Ectodermal cell (in vitro differentiated cells): Measurements from ENCODE around the gene ACACA.

Source experiments
- H3K27ac ChIP-seq: 2 replicates; pipeline ENCODE4 v1.7.0; 2013; ENCODE audit warnings: mild to moderate bottlenecking, low read depth, low read length; ENCODE audit not compliant: insufficient read depth, poor library complexity, severe bottlenecking
- H3K27me3 ChIP-seq: 2 replicates; pipeline ENCODE4 v1.7.0; 2013; ENCODE audit warnings: mild to moderate bottlenecking, low read length; ENCODE audit not compliant: insufficient read depth, control insufficient read depth, poor library complexity, severe bottlenecking
- H3K36me3 ChIP-seq: one replicate; pipeline ENCODE4 v1.7.0; 2013; ENCODE audit warnings: low read length; ENCODE audit not compliant: control insufficient read depth, insufficient read depth
- H3K4me1 ChIP-seq: one replicate; pipeline ENCODE4 v1.7.0; 2013; ENCODE audit warnings: low read length; ENCODE audit not compliant: control insufficient read depth, insufficient read depth
- H3K4me3 ChIP-seq: 2 replicates; pipeline ENCODE4 v1.7.0; 2013; ENCODE audit warnings: low read depth, low read length, control low read depth; ENCODE audit not compliant: insufficient read depth
- H3K9me3 ChIP-seq: 2 replicates; pipeline ENCODE4 v1.7.0; 2013; ENCODE audit warnings: mild to moderate bottlenecking, low read length, moderate library complexity; ENCODE audit not compliant: control insufficient read depth
- WGBS, 2 experiments: methylation state at CpG; one replicate each; pipeline ENCODE4 v1.1.7; 2013; ENCODE audit warnings: missing lambda C conversion rate in 2 of 2; 5-methylcytosine and 5-hydroxymethylcytosine counted together

Gene ACACA

DNA sequence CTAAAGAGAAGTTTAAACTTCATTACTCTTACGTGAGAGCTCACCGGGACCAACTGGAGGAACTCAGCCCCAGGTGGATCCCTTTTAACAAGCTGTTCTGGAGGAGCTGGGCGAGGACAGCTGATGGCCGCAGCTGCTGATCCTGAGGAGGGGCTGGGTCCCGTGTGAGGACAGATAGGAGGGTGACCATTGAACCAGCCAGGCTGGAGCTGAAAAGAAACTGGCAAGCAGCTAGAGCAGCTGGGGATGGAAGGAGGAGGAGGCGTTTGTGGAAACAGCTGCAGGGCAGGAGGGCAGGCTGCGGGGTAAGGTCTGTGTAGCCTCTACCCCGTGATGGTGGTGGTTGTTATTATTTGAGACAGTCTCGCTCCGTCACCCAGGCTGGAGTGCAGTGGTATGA, 338.4 kb downstream of the ACACA start:
- Histone ChIP-seq H3K36me3 (no peaks in the 10 kb centered on the region), H3K4me1 (peaks cover 9% of the 10 kb centered on the region), H3K27me3 (no peaks in the 10 kb centered on the region), H3K9me3 (no peaks in the 10 kb centered on the region), H3K27ac (no peak overlapping the region), H3K4me3 (no peak overlapping the region)
- 74 to 76% methylated on average over 10 of the region's 10 CpGs for WGBS, 2 experiments

DNA sequence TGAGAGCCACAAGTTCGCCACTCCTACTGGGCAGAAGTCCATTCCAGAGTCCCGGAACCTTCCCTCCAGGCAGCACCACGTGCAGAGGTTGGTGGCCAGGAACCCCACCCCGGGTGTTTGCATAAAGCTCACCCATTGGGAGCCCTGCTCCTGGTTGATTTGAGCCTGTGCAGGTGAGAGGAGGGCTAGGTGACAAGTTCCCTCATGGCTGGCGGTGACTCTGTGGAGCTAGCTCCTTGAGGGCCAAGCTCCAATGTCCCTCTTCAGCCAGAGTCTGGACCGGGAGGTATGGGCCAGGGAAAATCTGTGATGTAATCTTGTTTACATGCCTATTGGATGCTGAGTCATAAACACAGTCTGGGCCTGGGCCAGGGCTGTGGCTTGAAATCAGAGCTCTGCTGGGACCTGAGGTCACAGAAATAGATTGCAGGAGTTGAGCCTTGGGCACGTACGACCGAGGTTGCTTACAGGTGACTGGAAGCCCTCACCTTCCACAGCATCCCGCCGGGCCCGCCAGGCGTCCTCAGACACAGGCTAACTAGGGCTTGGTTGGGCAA, 339.0 kb downstream of the ACACA start:
- H3K4me1 ChIP-seq = peaks cover 9% of the 10 kb centered on the region
- H3K27ac ChIP-seq = no peak overlapping the region
- H3K36me3 ChIP-seq = no peaks in the 10 kb centered on the region
- no peak overlapping the region for H3K4me3 ChIP-seq
- H3K27me3 ChIP-seq = no peaks in the 10 kb centered on the region
- no peaks in the 10 kb centered on the region for H3K9me3 ChIP-seq
- WGBS, 2 experiments = 86 to 89% methylated on average over 13 of the region's 13 CpGs

DNA sequence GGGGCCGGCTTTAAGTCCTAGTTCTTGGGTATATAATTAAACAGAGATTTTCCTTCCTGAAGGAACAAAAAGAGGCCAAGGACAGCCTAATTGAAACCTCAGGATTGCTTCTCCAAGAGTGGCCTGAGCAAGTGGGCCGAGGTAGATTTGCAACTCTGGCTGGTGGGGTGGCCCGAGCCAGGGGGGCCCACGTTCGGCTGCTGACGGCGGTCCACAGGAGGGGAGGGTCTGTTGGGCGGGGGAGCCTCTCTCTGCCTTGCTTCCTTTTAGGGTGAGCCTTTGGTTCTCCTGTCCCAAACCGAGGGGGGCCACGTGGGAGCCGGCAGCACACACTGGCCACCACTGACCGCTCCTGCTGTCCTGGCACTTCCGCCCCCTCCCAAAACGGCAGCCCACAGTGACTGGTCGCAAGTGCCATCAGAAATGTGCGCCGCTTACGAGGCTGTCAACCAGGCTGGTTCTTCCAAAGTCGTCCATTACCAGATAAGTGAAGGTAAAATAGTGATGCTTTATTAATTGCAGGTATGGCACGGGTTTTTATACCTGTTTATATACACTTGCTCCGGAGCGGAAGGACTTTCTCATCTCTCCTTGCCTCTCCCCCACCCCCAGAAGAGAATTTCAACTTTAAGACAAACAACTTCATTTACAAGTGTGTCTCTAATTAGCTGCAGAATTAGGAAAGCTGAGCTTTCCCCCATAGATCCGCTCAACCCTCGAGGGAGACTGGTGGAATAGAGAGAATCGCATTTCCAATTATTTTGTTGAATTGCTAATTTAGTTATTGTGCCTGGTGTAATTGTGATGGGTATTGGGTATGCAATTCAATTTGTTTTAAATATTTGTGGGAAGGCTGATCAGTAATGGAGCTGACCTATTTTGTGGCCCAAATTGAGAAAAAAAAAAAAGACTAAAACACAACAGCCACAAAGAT, 340.0 kb downstream of the ACACA start:
- H3K27ac ChIP-seq = no peak overlapping the region
- WGBS, 2 experiments = 57 to 67% methylated on average over 25 of the region's 25 CpGs
- no peaks in the 10 kb centered on the region for H3K27me3 ChIP-seq
- no peaks in the 10 kb centered on the region for H3K36me3 ChIP-seq
- H3K9me3 ChIP-seq = no peaks in the 10 kb centered on the region
- H3K4me1 ChIP-seq = peaks cover 17% of the 10 kb centered on the region
- H3K4me3 ChIP-seq = no peak overlapping the region

DNA sequence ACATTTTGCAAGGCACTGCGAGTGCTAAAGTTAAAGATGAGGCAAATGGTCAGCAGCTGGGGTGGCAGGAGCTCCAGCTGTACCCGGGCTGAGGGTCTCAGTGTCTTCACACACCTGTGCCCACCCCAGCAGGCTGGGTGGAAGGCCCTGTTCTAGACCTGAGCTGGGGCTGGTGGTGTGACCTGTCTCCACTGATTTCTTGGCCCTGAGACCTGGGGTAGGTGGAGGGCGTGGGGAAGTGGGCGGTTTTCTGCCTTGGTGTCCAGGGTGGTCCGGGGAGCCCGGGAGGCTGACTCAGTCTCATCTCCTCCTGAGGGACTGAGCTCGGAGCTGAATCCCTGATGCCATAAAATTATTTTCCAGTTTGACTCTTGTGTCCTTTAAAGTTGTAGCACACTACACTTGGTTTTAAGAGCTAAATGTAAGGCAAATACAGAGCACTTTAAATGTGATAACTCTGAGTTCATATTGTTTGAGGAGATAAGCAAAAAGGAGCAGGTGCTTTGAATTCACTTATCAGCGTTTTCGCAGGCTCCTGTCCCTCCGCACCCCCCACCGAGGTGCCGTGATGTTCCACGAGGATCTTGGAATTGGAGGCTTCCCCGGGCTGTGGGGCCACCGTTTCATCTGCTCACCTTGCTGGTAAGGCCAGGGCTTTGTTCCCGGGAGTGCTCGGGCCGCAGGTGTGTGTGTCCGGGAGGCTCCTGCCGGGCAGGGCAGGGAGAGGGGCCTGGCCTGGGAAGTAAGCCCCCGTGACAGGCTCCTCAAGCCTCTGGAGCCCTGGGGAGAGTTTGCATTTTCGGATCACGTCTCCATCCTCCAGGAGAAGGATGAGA, 340.9 kb downstream of the ACACA start:
- Histone ChIP-seq H3K36me3 (no peaks in the 10 kb centered on the region), H3K4me1 (peaks cover 17% of the 10 kb centered on the region), H3K4me3 (no peak overlapping the region), H3K9me3 (no peaks in the 10 kb centered on the region), H3K27ac (no peak overlapping the region), H3K27me3 (no peaks in the 10 kb centered on the region)
- WGBS, 2 experiments = 55 to 60% methylated on average over 23 of the region's 23 CpGs

DNA sequence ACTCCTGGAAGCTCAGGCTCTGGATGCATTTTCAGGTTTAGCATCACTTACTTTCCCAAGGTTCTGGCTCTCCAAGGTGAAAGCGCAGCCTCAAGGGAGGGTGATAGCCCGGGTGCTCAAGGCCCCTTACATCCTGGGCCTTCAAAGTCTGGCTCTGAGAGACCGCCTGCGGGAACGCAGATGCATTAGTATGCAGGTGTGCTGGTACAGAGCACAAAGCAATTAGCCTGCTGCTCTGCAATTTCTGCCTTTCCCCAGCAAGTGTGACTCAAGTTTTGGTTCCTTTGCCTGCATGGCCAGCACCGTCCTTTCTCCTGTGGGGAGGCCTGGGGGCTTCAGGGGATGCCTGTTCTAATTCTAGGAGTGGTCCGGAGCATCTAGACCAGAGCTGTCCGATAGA, 341.7 kb downstream of the ACACA start:
- Histone ChIP-seq H3K27me3 (no peaks in the 10 kb centered on the region), H3K4me3 (no peak overlapping the region), H3K9me3 (no peaks in the 10 kb centered on the region), H3K36me3 (no peaks in the 10 kb centered on the region), H3K4me1 (peaks cover 17% of the 10 kb centered on the region), H3K27ac (no peak overlapping the region)
- 83 to 85% methylated on average over 8 of the region's 8 CpGs for WGBS, 2 experiments

DNA sequence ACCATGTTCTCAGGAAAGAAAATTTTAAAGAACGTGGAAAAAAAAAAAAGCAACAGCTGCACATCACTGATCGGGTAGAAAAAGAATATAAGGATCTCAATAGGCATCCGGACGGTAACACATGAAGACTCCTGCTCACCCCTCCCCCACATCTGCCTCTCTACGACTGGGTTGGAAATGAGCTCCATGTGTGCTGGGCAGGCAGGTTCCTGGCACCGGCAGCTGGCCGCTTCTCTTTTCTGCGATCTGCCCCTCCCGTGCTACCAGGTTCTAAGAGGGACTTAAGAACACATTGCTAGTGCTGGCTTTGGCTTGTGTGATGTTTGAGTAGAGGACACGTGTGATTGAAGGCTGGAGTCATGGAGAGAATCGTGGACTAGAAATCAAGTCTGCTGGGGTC, 342.4 kb downstream of the ACACA start:
- Histone ChIP-seq H3K27ac (no peak overlapping the region), H3K27me3 (no peaks in the 10 kb centered on the region), H3K4me1 (peaks cover 17% of the 10 kb centered on the region), H3K9me3 (no peaks in the 10 kb centered on the region), H3K4me3 (no peak overlapping the region), H3K36me3 (no peaks in the 10 kb centered on the region)
- WGBS, 2 experiments = 84% methylated on average over 11 of the region's 11 CpGs

DNA sequence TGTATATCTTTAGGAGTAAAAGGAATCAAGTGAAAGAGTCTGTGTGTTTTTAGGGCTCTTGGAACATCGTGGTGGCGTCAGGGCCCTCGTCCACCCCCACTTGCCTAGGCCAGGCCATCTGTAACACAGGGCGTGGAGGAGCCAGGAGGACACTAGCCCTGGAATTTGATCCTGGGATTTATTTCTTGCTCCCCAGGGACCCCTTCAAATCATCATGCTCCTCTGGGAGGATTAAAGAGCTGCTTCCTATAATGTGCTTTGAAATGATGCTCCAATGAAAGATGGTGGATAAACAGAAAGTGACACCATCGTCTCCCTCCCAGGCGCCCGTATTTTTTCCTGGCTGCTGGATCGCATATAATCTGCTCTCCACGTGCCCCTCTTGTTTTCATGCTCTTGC, 344.6 kb downstream of the ACACA start:
- Histone ChIP-seq H3K9me3 (no peaks in the 10 kb centered on the region), H3K27ac (no peak overlapping the region), H3K4me1 (peaks cover 17% of the 10 kb centered on the region), H3K4me3 (no peak overlapping the region), H3K27me3 (no peaks in the 10 kb centered on the region), H3K36me3 (no peaks in the 10 kb centered on the region)
- WGBS, 2 experiments = 85 to 87% methylated on average over 9 of the region's 9 CpGs

DNA sequence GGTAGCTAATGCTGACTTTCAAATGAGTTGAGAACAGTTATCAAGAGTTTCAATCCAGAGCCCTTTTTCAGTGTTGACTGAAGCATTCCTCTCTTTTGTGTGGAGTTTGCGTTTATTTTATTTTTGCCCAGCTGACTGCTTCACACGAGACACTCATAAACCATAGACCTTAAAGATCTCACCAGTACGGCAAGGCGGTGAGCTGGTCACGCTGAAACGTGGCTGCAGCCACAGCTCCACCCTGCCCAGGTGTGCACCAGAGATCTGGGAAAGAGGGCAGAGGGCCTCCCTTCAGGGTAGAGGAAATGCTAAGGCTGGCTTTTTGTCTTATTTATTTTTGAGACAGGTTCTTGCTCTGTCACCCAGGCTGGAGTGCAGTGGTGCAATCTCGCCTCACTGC, 345.7 kb downstream of the ACACA start:
- H3K27me3 ChIP-seq = no peaks in the 10 kb centered on the region
- no peak overlapping the region for H3K27ac ChIP-seq
- no peak overlapping the region for H3K4me3 ChIP-seq
- no peaks in the 10 kb centered on the region for H3K9me3 ChIP-seq
- peaks cover 11% of the 10 kb centered on the region for H3K4me1 ChIP-seq
- H3K36me3 ChIP-seq = no peaks in the 10 kb centered on the region
- WGBS, 2 experiments = 90 to 94% methylated on average over 7 of the region's 7 CpGs

DNA sequence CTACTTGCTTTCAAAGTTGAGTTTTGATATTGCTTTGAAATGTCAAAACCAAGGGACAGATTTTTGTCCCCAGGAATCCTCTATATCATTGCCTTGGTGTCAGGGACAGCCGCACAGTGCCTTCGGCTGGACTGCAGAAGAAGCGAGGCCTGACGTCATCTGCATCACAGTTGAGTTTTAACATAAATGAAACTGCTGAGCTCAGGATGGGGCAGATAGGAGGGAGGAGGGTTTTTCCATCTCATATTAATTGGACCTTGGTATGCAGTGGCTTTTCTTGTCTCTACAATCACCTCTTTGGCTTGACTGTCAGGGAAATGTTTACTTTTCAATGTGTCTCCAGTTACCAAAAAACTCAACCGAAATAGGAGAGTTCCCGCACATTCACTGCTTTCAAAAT, 346.5 kb downstream of the ACACA start:
- Histone ChIP-seq H3K27me3 (no peaks in the 10 kb centered on the region), H3K4me1 (peaks cover 8% of the 10 kb centered on the region), H3K27ac (no peak overlapping the region), H3K36me3 (no peaks in the 10 kb centered on the region), H3K9me3 (no peaks in the 10 kb centered on the region), H3K4me3 (no peak overlapping the region)
- 93 to 96% methylated on average over 6 of the region's 6 CpGs for WGBS, 2 experiments

DNA sequence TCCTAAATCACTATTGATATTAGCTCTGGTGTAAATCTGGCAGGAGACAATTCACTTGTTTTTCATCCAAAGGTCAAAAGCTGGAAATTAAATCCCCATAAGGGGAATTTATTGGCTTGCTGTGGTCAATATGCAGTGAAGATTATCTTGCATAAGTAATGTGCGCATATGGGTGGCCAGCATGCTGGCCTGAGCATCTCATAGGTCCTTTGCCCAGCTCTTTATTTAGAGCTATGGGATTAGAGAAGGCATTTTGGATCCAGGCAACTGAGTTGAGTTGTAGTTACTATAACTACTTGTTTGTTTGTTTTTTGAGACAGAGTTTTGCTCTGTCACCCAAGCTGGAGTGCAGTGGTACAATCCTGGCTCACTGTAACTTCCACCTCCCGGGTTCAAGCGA, 347.1 kb downstream of the ACACA start:
- Histone ChIP-seq H3K27me3 (no peaks in the 10 kb centered on the region), H3K4me1 (peaks cover 8% of the 10 kb centered on the region), H3K9me3 (no peaks in the 10 kb centered on the region), H3K4me3 (no peak overlapping the region), H3K27ac (no peak overlapping the region), H3K36me3 (no peaks in the 10 kb centered on the region)
- 97 to 98% methylated on average over 3 of the region's 3 CpGs for WGBS, 2 experiments
